PC-9 (cell line): ENCODE results near the gene DOCK1.

ENCODE experiments used
- CTCF ChIP-seq: fragments of 200-600 bp; sonication (generic); conservative IDR thresholded peaks from 2 replicates; pipeline ENCODE4 v1.6.1; 2017; ENCODE audit warnings: mixed run types, antibody characterized with exemption, mild to moderate bottlenecking, moderate library complexity
- EZH2 ChIP-seq: fragments of 200-600 bp; sonication (generic); IDR thresholded peaks from 2 replicates; pipeline ENCODE4 v1.8.0; 2017; ENCODE audit warnings: antibody characterized with exemption, low read depth

GRCh38 chr10:127451628-127452027 is 546.4 kb downstream of the DOCK1 start:
- TF ChIP-seq CTCF (no peak), EZH2 (no peak)
